ENCODE data around the gene TBC1D16. TPM values are rescaled to one million over a fixed set of nuclear protein-coding genes. Genes with fewer than 3 reads are reported as not detected.

The TBC1D16 gene
- total RNA-seq, 2 donors from 2014 or later, result 45.9 to 52.1 TPM

GRCh38 chr17:80045703-80046102 lies 10.0 kb upstream of the TBC1D16 start:
- Histone ChIP-seq H3K27ac (no peak overlapping the region), H3K36me3 (peaks cover 7% of the 10 kb centered on the region), H3K4me1 (ENCODE audit: control insufficient read depth in 1 of 2, low read depth in 2 of 2) (no peaks in the 10 kb centered on the region), H3K27me3 (replicated peaks; ENCODE audit: insufficient read depth) (no peaks in the 10 kb centered on the region), H3K9me3 (no peaks in the 10 kb centered on the region), H3K4me3 (no peak overlapping the region)
- TF ChIP-seq CTCF (IDR thresholded peaks at IDR 0.05), result no peak
- ATAC-seq (ENCODE audit: insufficient number of reproducible peaks, low FRiP score, low read depth) (no peak), DNase-seq (ENCODE audit: low spot score) (no peak)

GRCh38 chr17:80043963-80044362 lies 8.3 kb upstream of the TBC1D16 start:
- Histone ChIP-seq H3K4me1 (ENCODE audit: control insufficient read depth in 1 of 2, low read depth in 2 of 2) (no peaks in the 10 kb centered on the region), H3K9me3 (no peaks in the 10 kb centered on the region), H3K36me3 (no peaks in the 10 kb centered on the region), H3K4me3 (no peak overlapping the region), H3K27me3 (replicated peaks; ENCODE audit: insufficient read depth) (no peaks in the 10 kb centered on the region), H3K27ac (no peak overlapping the region)
- ATAC-seq (ENCODE audit: insufficient number of reproducible peaks, low FRiP score, low read depth) (no peak), DNase-seq (ENCODE audit: low spot score) (no peak)
- no peak for TF ChIP-seq CTCF (IDR thresholded peaks at IDR 0.05)

GRCh38 chr17:80036715-80037477 lies 1.2 kb upstream of the TBC1D16 start:
- no peak for TF ChIP-seq CTCF (IDR thresholded peaks at IDR 0.05)
- no peak for DNase-seq (ENCODE audit: low spot score)
- H3K4me1 ChIP-seq (ENCODE audit: control insufficient read depth in 1 of 2, low read depth in 2 of 2), result peaks cover 0 to 16% of the 10 kb centered on the region in 2 donors
- no peaks in the 10 kb centered on the region for H3K9me3 ChIP-seq
- H3K27ac ChIP-seq, result peak overlapping the region; percentile 36 to 89
- ATAC-seq (ENCODE audit: insufficient number of reproducible peaks, low FRiP score, low read depth), result peak; percentile 30
- no peaks in the 10 kb centered on the region for H3K36me3 ChIP-seq
- peak overlapping the region; percentile 96 for H3K4me3 ChIP-seq
- no peaks in the 10 kb centered on the region for H3K27me3 ChIP-seq (replicated peaks; ENCODE audit: insufficient read depth)

- Histone ChIP-seq H3K27me3 (replicated peaks; ENCODE audit: insufficient read depth) (no peaks in the 10 kb centered on the region), H3K4me1 (ENCODE audit: control insufficient read depth in 1 of 2, low read depth in 2 of 2) (peaks cover 0 to 16% of the 10 kb centered on the region in 2 donors), H3K27ac (peak within 1 kb of the TSS; percentile 81 to 89), H3K36me3 (no peaks in the 10 kb centered on the region), H3K4me3 (peak within 1 kb of the TSS; percentile 96), H3K9me3 (no peaks in the 10 kb centered on the region)
- ATAC-seq (ENCODE audit: insufficient number of reproducible peaks, low FRiP score, low read depth) (peak; percentile 73), DNase-seq (ENCODE audit: low spot score) (peak; percentile 45)
- TF ChIP-seq CTCF (IDR thresholded peaks at IDR 0.05), result no peak
Observed at GRCh38 chr17:80035937-80036714, 454 bp upstream of the TBC1D16 start, which contains the start of gene CCDC40. Gene CCDC40, plus strand, starts transcription at chr17:80036642. Its CDS starts 21 bp downstream, at chr17:80036663.

All from thoracic aorta (tissue), 2 donors.